Nephron (organoid): ENCODE measurements around the gene CFP.

Experiments
- H3K27ac Mint-ChIP-seq, 3 experiments: 2 replicates each; pipeline ENCODE4 v1.8.0; 2020; ENCODE audit warnings: mixed read lengths in 3 of 3, mild to moderate bottlenecking in 2 of 3, moderate library complexity in 1 of 3
- H3K27me3 Mint-ChIP-seq: 2 replicates; pipeline ENCODE4 v1.8.0; 2021; ENCODE audit warnings: low read depth, mild to moderate bottlenecking, moderate library complexity, mixed read lengths
- H3K36me3 Mint-ChIP-seq: 2 replicates; pipeline ENCODE4 v1.8.0; 2020; ENCODE audit warnings: low read depth, mixed read lengths
- H3K4me1 Mint-ChIP-seq: 2 replicates; pipeline ENCODE4 v1.8.0; 2020; ENCODE audit warnings: mixed read lengths
- H3K4me3 Mint-ChIP-seq, 3 experiments: 2 replicates each; pipeline ENCODE4 v1.8.0; 2020; ENCODE audit warnings: mild to moderate bottlenecking in 3 of 3, mixed read lengths in 3 of 3, moderate library complexity in 2 of 3
- H3K9me3 Mint-ChIP-seq: 2 replicates; pipeline ENCODE4 v1.8.0; 2020; ENCODE audit warnings: mixed read lengths
- CTCF ChIP-seq, 3 experiments: fragments of 200-600 bp; sonication (generic); IDR thresholded peaks; one replicate each; pipeline ENCODE4 v1.5.0; 2021; ENCODE audit warnings: antibody characterized with exemption in 3 of 3; ENCODE audit not compliant: unreplicated experiment in 3 of 3

Gene CFP

DNA sequence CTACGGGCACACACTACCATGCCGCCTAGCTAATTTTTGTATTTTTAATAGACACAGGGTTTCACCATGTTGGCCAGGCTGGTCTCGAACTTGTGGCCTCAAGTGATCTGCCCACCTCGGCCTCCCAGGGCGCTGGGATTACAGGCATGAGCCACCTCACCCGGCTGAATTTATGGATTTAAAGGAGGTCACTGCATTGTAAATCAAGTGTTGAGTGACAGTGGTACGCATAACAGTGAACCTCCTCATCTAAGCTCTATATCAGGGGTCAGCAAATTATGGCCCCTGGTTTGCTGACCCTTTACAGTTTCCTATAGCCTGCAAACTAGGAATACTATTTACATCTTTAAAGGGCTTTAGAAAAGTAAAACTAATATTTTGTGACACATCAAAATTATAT, 31.8 kb upstream of the CFP start:
- no peaks in the 10 kb centered on the region for H3K27me3 Mint-ChIP-seq
- peaks cover 10% of the 10 kb centered on the region for H3K36me3 Mint-ChIP-seq
- H3K4me3 Mint-ChIP-seq, result no peak overlapping the region
- H3K27ac Mint-ChIP-seq, result no peak overlapping the region
- peaks cover 3% of the 10 kb centered on the region for H3K9me3 Mint-ChIP-seq
- H3K4me1 Mint-ChIP-seq, result peaks cover 5% of the 10 kb centered on the region
- TF ChIP-seq CTCF (IDR thresholded peaks at IDR 0.05; ENCODE audit: unreplicated experiment in 3 of 3), result no peak

- peaks cover 6% of the 10 kb centered on the region for H3K9me3 Mint-ChIP-seq
- H3K4me3 Mint-ChIP-seq, result peak overlapping the region; percentile 83 to 91 (median 85)
- H3K27me3 Mint-ChIP-seq, result no peaks in the 10 kb centered on the region
- peaks cover 5% of the 10 kb centered on the region for H3K4me1 Mint-ChIP-seq
- H3K36me3 Mint-ChIP-seq, result peaks cover 24% of the 10 kb centered on the region
- no peak for TF ChIP-seq CTCF (IDR thresholded peaks at IDR 0.05; ENCODE audit: unreplicated experiment in 3 of 3)
- peak overlapping the region; percentile 86 to 97 (median 94) for H3K27ac Mint-ChIP-seq
These were observed 29.6 kb upstream of the CFP start for GRCh38 chrX:47659421-47659726.

- no peak for TF ChIP-seq CTCF (IDR thresholded peaks at IDR 0.05; ENCODE audit: unreplicated experiment in 3 of 3)
- Mint-ChIP-seq H3K4me3 (peak within 1 kb of the TSS; percentile 83 to 91 (median 85)), H3K36me3 (peaks cover 24% of the 10 kb centered on the region)
These were observed 29.1 kb upstream of the CFP start, which contains the start of gene UXT for GRCh38 chrX:47658684-47659420. Gene UXT, minus strand, starts transcription at chrX:47659180. Its CDS starts 253 bp downstream, at chrX:47658927.

DNA sequence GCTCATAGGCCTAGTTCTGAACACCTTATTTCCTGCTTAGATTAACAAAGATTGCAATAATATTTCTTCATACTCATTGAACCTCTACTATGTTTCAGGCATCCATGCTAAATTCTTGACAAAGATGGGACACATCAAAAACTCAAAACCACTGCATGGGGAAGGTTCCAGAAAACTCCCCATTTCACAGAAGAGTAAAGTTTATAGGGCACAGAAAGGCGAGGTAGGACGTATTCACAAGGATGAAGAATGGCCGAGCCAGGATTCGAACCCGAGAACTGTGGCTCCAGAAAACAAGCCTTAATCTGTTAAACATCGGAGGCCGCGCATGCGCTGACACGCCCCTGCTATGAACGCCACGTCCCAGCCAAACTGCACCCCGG, 28.6 kb upstream of the CFP start:
- TF ChIP-seq CTCF (IDR thresholded peaks at IDR 0.05; ENCODE audit: unreplicated experiment in 3 of 3), result no peak
- Mint-ChIP-seq H3K36me3 (peaks cover 28% of the 10 kb centered on the region), H3K9me3 (peaks cover 6% of the 10 kb centered on the region), H3K4me1 (peaks cover 5% of the 10 kb centered on the region), H3K4me3 (peak overlapping the region; percentile 83 to 91 (median 85)), H3K27me3 (no peaks in the 10 kb centered on the region), H3K27ac (peak overlapping the region; percentile 86 to 97 (median 94))

More at GRCh38 chrX:47658684-47659420, 29.1 kb upstream of the CFP start, which contains the start of gene UXT:
- H3K27ac Mint-ChIP-seq, result peak within 1 kb of the TSS; percentile 86 to 97 (median 94)
- no peaks in the 10 kb centered on the region for H3K27me3 Mint-ChIP-seq
- H3K9me3 Mint-ChIP-seq, result peaks cover 6% of the 10 kb centered on the region
- H3K4me1 Mint-ChIP-seq, result peaks cover 5% of the 10 kb centered on the region

GRCh38 chrX:47651043-47651905, 21.5 kb upstream of the CFP start:
- peaks cover 18% of the 10 kb centered on the region for H3K9me3 Mint-ChIP-seq
- no peaks in the 10 kb centered on the region for H3K27me3 Mint-ChIP-seq
- peak overlapping the region; percentile 91 to 92 (median 92) for H3K4me3 Mint-ChIP-seq
- H3K36me3 Mint-ChIP-seq, result peaks cover 28% of the 10 kb centered on the region
- TF ChIP-seq CTCF (IDR thresholded peaks at IDR 0.05; ENCODE audit: unreplicated experiment in 3 of 3), result no peak
- H3K27ac Mint-ChIP-seq, result peak overlapping the region; percentile 97 to 99 (median 98)
- H3K4me1 Mint-ChIP-seq, result peaks cover 22% of the 10 kb centered on the region
